Kidney epithelial cell (primary cell): ENCODE data around the gene SCN5A. TPM values are rescaled to one million over a fixed set of nuclear protein-coding genes. Genes with fewer than 3 reads are reported as not detected.

Source experiments
- DNase-seq: peaks from one replicate; pipeline ENCODE4 v3.0.0-alpha.2; 2010; ENCODE audit warnings: low read depth
- H3K27me3 ChIP-seq: 2 replicates; pipeline ENCODE4 v1.6.0; 2011; ENCODE audit warnings: low read length; ENCODE audit not compliant: control insufficient read depth, insufficient read depth
- H3K36me3 ChIP-seq: 2 replicates; pipeline ENCODE4 v1.5.1; 2011; ENCODE audit warnings: low read length; ENCODE audit not compliant: control insufficient read depth, insufficient read depth
- H3K4me3 ChIP-seq: 2 replicates; pipeline ENCODE4 v1.5.1; 2011; ENCODE audit warnings: low read depth, mild to moderate bottlenecking, control low read depth, low read length
- CTCF ChIP-seq: IDR thresholded peaks from 2 replicates; pipeline ENCODE4 v1.5.1; 2011; ENCODE audit warnings: mild to moderate bottlenecking, moderate library complexity, low read length, control low read depth, inconsistent platforms; ENCODE audit not compliant: insufficient read depth, poor library complexity, severe bottlenecking
- total RNA-seq: library from RNA; depleted of rRNA; stranded (reverse); fragments of >200 nt; gene quantifications from 2 replicates; pipeline ENCODE4 v1.2.3, GENCODE V29; 2015

Gene SCN5A
- total RNA-seq, 1 donor from 2014 or later, result 3.8 TPM

- DNase-seq, result no peak
- no peak for TF ChIP-seq CTCF
- H3K27me3 ChIP-seq, result no peaks in the 10 kb centered on the region
- H3K36me3 ChIP-seq, result no peaks in the 10 kb centered on the region
- H3K4me3 ChIP-seq, result no peak overlapping the region
These were observed 40.5 kb downstream of the SCN5A start for GRCh38 chr3:38608961-38609360.

GRCh38 chr3:38608086-38608775 is 41.3 kb downstream of the SCN5A start:
- DNase-seq, result no peak
- H3K27me3 ChIP-seq, result no peaks in the 10 kb centered on the region
- H3K4me3 ChIP-seq, result no peak overlapping the region
- no peak for TF ChIP-seq CTCF
- H3K36me3 ChIP-seq, result no peaks in the 10 kb centered on the region

- DNase-seq, result no peak
- TF ChIP-seq CTCF, result no peak
- no peaks in the 10 kb centered on the region for H3K27me3 ChIP-seq
- no peaks in the 10 kb centered on the region for H3K36me3 ChIP-seq
- H3K4me3 ChIP-seq, result no peak overlapping the region
These were observed 42.9 kb downstream of the SCN5A start for GRCh38 chr3:38606561-38606960.

GRCh38 chr3:38605981-38606380 is 43.5 kb downstream of the SCN5A start:
- Histone ChIP-seq H3K27me3 (no peaks in the 10 kb centered on the region), H3K4me3 (no peak overlapping the region), H3K36me3 (no peaks in the 10 kb centered on the region)
- DNase-seq, result no peak
- no peak for TF ChIP-seq CTCF

GRCh38 chr3:38604246-38604645 is 45.2 kb downstream of the SCN5A start:
- DNase-seq, result no peak
- no peaks in the 10 kb centered on the region for H3K27me3 ChIP-seq
- TF ChIP-seq CTCF, result no peak
- H3K4me3 ChIP-seq, result no peak overlapping the region
- no peaks in the 10 kb centered on the region for H3K36me3 ChIP-seq

- Histone ChIP-seq H3K36me3 (no peaks in the 10 kb centered on the region), H3K4me3 (no peak overlapping the region), H3K27me3 (no peaks in the 10 kb centered on the region)
- no peak for DNase-seq
- no peak for TF ChIP-seq CTCF
These were observed 45.8 kb downstream of the SCN5A start for GRCh38 chr3:38603731-38604131.
